Naive thymus-derived CD4-positive, alpha-beta T cell (primary cell): ENCODE results near the gene APBA1. TPM values are rescaled to one million over a fixed set of nuclear protein-coding genes. Genes with fewer than 3 reads are reported as not detected.

ENCODE experiments used
- ATAC-seq: fragments of 150-1000 bp; cut with Tn5 transposase; 2 replicates; pipeline ENCODE4 v1.10.0; 2021; ENCODE audit warnings: mild to moderate bottlenecking, moderate library complexity
- CTCF ChIA-PET: fragments of 350-600 bp; sonication (Branson Sonifier 250); formaldehyde crosslinking; loops from one replicate; lab custom pipeline; 2021; ENCODE audit warnings: antibody characterized with exemption; lab: Charles Lee
- POLR2A ChIA-PET: fragments of 350-600 bp; sonication (Branson Sonifier 250); formaldehyde crosslinking; loops from one replicate; lab custom pipeline; 2021; ENCODE audit warnings: antibody characterized with exemption, inconsistent platforms; lab: Charles Lee
- DNase-seq, 9 donors: peaks; one replicate each; pipeline versions ENCODE4 v3.0.0 to v3.0.0-alpha.2; 2020 to 2022; ENCODE audit warnings: mixed read lengths in 1 of 9
- H3K27ac ChIP-seq: one replicate; pipeline ENCODE4 v1.7.0; 2013; ENCODE audit warnings: mild to moderate bottlenecking, low read depth, low read length, moderate library complexity
- H3K27me3 ChIP-seq, 2 donors: one replicate each; pipeline ENCODE4 v1.7.0; 2013; ENCODE audit warnings: low read length in 2 of 2, mild to moderate bottlenecking in 2 of 2, moderate library complexity in 2 of 2; ENCODE audit not compliant: control insufficient read depth in 2 of 2, insufficient read depth in 2 of 2
- H3K36me3 ChIP-seq, 3 experiments: 1 replicate in 2 of 3; 2 replicates in 1 of 3; pipeline ENCODE4 v1.7.0; 2013; ENCODE audit warnings: low read length in 3 of 3, mild to moderate bottlenecking in 3 of 3, moderate library complexity in 1 of 3; ENCODE audit not compliant: insufficient read depth in 3 of 3, control insufficient read depth in 2 of 3
- H3K4me1 ChIP-seq, 2 donors: one replicate each; pipeline ENCODE4 v1.7.0; 2013; ENCODE audit warnings: low read length in 2 of 2, mild to moderate bottlenecking in 2 of 2, moderate library complexity in 1 of 2; ENCODE audit not compliant: control insufficient read depth in 2 of 2, insufficient read depth in 2 of 2
- H3K4me3 ChIP-seq: 2 replicates; pipeline ENCODE4 v1.7.0; 2013; ENCODE audit warnings: mild to moderate bottlenecking, low read length
- H3K9me3 ChIP-seq, 3 experiments: 1 replicate in 2 of 3; 2 replicates in 1 of 3; pipeline ENCODE4 v1.7.0; 2013; ENCODE audit warnings: low read length in 3 of 3; ENCODE audit not compliant: control insufficient read depth in 2 of 3
- H3K27ac Mint-ChIP-seq, 9 donors: one replicate each; pipeline ENCODE4 v1.8.0; 2020 to 2022; ENCODE audit warnings: mixed read lengths in 9 of 9, mild to moderate bottlenecking in 8 of 9, moderate library complexity in 5 of 9, inconsistent platforms in 2 of 9
- H3K27me3 Mint-ChIP-seq, 5 donors: one replicate each; pipeline ENCODE4 v1.8.0; 2021 to 2022; ENCODE audit warnings: mixed read lengths in 5 of 5, mild to moderate bottlenecking in 1 of 5
- H3K36me3 Mint-ChIP-seq, 5 donors: one replicate each; pipeline ENCODE4 v1.8.0; 2020 to 2022; ENCODE audit warnings: mixed read lengths in 5 of 5, mild to moderate bottlenecking in 3 of 5, inconsistent platforms in 1 of 5
- H3K4me1 Mint-ChIP-seq, 7 donors: one replicate each; pipeline ENCODE4 v1.8.0; 2020 to 2022; ENCODE audit warnings: mixed read lengths in 7 of 7, mild to moderate bottlenecking in 3 of 7, inconsistent platforms in 1 of 7
- H3K4me3 Mint-ChIP-seq, 10 donors: one replicate each; pipeline ENCODE4 v1.8.0; 2020 to 2022; ENCODE audit warnings: mild to moderate bottlenecking in 10 of 10, mixed read lengths in 10 of 10, moderate library complexity in 6 of 10, inconsistent platforms in 2 of 10
- H3K9me3 Mint-ChIP-seq, 11 donors: one replicate each; pipeline ENCODE4 v1.8.0; 2020 to 2022; ENCODE audit warnings: mixed read lengths in 11 of 11, mild to moderate bottlenecking in 4 of 11, inconsistent platforms in 1 of 11, moderate library complexity in 1 of 11
- intact Hi-C, 2 donors: fragments of 100-400 bp; cut with micrococcal nuclease; formaldehyde crosslinking; loops; one replicate each; pipeline ENCODE4 v1.15.1; 2023
- polyA plus RNA-seq, 2 donors: library from polyadenylated mRNA; unstranded; fragments of 300-500 nt; fragmentation: Illumina TruSeq; gene quantifications; one replicate each; pipeline ENCODE4 v1.2.3, GENCODE V29; 2021
- total RNA-seq, 6 experiments: library from RNA in 5 of 6; stranded (reverse) in 5 of 6; gene quantifications; 1 replicate in 5 of 6; 2 replicates in 1 of 6; pipeline ENCODE4 v1.2.3 and lab custom pipeline; 2021 to 2026

The APBA1 gene
- total and polyA plus RNA-seq, 7 experiments from 2014 or later = 0.06 to 4.5 (median 1.4) TPM; not detected in 1

GRCh38 chr9:69431203-69431602 is 241.0 kb downstream of the APBA1 start:
- ATAC-seq = no peak
- Histone ChIP-seq H3K36me3 (no peaks in the 10 kb centered on the region), H3K4me1 (no peaks in the 10 kb centered on the region), H3K4me3 (no peak overlapping the region), H3K27me3 (no peaks in the 10 kb centered on the region), H3K9me3 (no peaks in the 10 kb centered on the region), H3K27ac (no peak overlapping the region)
- Mint-ChIP-seq H3K27ac (no peak overlapping the region), H3K27me3 (peaks cover 0 to 4% (median 0%) of the 10 kb centered on the region in 5 donors), H3K9me3 (peaks cover 0 to 2% (median 0%) of the 10 kb centered on the region in 11 donors), H3K4me3 (no peak overlapping the region), H3K4me1 (no peaks in the 10 kb centered on the region), H3K36me3 (peaks cover 0 to 3% (median 0%) of the 10 kb centered on the region in 5 donors)
- DNase-seq = no peak
- ChIA-PET CTCF (no interaction called here), POLR2A (no interaction called here)
- intact Hi-C loops = no loop called here

- Mint-ChIP-seq H3K9me3 (peaks cover 0 to 2% (median 0%) of the 10 kb centered on the region in 11 donors), H3K36me3 (peaks cover 0 to 1% (median 0%) of the 10 kb centered on the region in 5 donors), H3K4me1 (no peaks in the 10 kb centered on the region), H3K27me3 (peaks cover 0 to 4% (median 0%) of the 10 kb centered on the region in 5 donors), H3K4me3 (no peak overlapping the region), H3K27ac (no peak overlapping the region)
- Histone ChIP-seq H3K4me1 (no peaks in the 10 kb centered on the region), H3K27me3 (no peaks in the 10 kb centered on the region), H3K9me3 (no peaks in the 10 kb centered on the region), H3K36me3 (no peaks in the 10 kb centered on the region), H3K4me3 (no peak overlapping the region), H3K27ac (no peak overlapping the region)
- DNase-seq (no peak), ATAC-seq (no peak)
- intact Hi-C loops = no loop called here
- POLR2A ChIA-PET = no interaction called here
- CTCF ChIA-PET = no interaction called here
These were observed 242.0 kb downstream of the APBA1 start for GRCh38 chr9:69430206-69430605.

DNA sequence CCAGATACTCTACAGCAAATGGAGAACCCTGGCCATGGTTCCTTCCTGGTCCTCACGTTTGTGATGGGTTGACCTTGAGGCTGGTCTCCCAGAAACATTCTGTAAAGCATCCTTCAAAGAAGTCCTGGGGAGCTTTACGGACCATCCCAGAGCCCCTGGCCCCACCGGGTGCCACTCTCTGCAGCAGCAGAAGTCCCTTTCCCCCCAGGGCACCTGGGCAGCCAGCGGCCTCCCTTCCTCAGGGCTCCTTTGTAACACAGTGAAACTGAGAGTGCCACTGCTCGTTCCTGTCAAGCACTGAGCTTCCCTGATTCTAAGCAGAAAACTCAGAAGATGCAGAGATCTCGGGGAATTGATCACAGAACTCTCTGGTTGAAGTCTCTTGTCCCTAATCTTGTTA is 242.9 kb downstream of the APBA1 start:
- Mint-ChIP-seq H3K27me3 (peaks cover 0 to 4% (median 0%) of the 10 kb centered on the region in 5 donors), H3K36me3 (no peaks in the 10 kb centered on the region), H3K4me1 (no peaks in the 10 kb centered on the region), H3K4me3 (no peak overlapping the region), H3K9me3 (no peaks in the 10 kb centered on the region), H3K27ac (no peak overlapping the region)
- ATAC-seq (no peak), DNase-seq (no peak)
- ChIA-PET POLR2A (no interaction called here), CTCF (no interaction called here)
- Histone ChIP-seq H3K36me3 (no peaks in the 10 kb centered on the region), H3K4me3 (no peak overlapping the region), H3K9me3 (no peaks in the 10 kb centered on the region), H3K4me1 (no peaks in the 10 kb centered on the region), H3K27me3 (no peaks in the 10 kb centered on the region), H3K27ac (no peak overlapping the region)
- intact Hi-C loops = loop anchor here in 1 of 2 donors (5.0 to 10.0 kb wide), 2 partner anchors 246 to 377 kb away; partner anchors contain the start of gene APBA1

DNA sequence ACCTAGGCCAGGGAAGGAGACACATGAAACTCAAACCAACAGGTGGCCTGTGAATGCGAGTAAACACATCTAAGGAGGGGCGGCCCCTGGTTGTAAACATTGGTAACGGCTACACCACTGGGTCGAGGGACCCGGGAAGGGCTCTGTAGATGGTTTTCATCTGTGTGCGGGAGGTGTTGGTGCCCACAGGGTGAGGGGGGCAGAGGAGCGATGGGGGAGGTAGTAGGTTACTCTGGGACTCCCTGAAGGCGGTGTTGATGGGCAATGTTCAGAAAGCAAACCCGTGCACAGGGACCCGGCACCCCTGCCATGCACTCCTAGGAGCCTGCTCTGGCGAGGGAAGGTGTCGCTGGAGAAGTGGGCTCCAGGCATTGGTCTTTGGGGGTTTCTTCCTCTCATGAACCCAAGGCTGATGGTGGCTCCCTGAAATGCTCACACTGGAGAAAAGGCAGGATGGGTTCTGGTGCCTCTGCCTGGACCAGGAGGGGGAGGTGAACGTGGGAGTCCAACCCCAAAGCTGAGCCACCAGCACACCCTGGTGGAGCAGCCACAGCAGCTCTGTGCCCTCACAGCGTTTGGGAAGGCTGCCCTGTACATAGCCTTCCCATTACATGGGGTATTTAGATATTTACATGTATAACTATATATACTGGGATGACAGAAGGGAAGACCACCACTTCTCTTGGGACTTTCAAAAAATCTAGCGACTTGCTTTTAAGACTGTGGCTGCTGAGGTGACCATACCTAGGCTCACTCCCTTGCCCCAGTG is 244.0 kb downstream of the APBA1 start:
- H3K27ac Mint-ChIP-seq = no peak overlapping the region
- no peaks in the 10 kb centered on the region for H3K4me1 ChIP-seq
- H3K27ac ChIP-seq = no peak overlapping the region
- H3K4me1 Mint-ChIP-seq = no peaks in the 10 kb centered on the region
- ATAC-seq = no peak
- no peak overlapping the region for H3K4me3 ChIP-seq
- no peaks in the 10 kb centered on the region for H3K9me3 Mint-ChIP-seq
- H3K27me3 Mint-ChIP-seq = peaks cover 0 to 4% (median 0%) of the 10 kb centered on the region in 5 donors
- CTCF ChIA-PET = no interaction called here
- POLR2A ChIA-PET = no interaction called here
- no peak overlapping the region for H3K4me3 Mint-ChIP-seq
- no peak for DNase-seq
- intact Hi-C loops = loop anchor here in 1 of 2 donors (5.0 to 10.0 kb wide), 2 partner anchors 247 to 376 kb away; partner anchors contain the start of gene APBA1
- H3K36me3 Mint-ChIP-seq = no peaks in the 10 kb centered on the region
- no peaks in the 10 kb centered on the region for H3K27me3 ChIP-seq
- H3K9me3 ChIP-seq = no peaks in the 10 kb centered on the region
- no peaks in the 10 kb centered on the region for H3K36me3 ChIP-seq

DNA sequence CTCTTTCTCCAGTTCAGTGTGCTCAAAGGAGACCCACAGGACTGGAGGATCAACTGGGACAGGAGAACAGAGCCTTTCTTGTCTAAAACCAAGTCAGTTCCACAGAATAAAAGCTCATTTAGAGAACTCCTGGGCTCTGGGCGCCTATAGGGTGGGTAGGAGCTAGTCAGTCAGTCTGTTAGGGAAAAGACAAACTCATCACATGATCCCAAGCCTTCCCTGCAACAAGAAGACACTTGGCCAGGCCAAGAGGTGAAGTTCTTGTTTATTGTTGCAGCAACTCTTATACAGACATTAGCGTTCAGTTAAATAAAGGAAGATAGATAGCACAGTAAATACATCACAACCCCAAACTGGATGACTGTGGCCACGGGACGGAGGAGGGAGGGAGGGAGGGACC is 244.9 kb downstream of the APBA1 start:
- Histone ChIP-seq H3K4me3 (no peak overlapping the region), H3K4me1 (no peaks in the 10 kb centered on the region), H3K36me3 (no peaks in the 10 kb centered on the region), H3K27me3 (no peaks in the 10 kb centered on the region), H3K9me3 (no peaks in the 10 kb centered on the region), H3K27ac (no peak overlapping the region)
- H3K36me3 Mint-ChIP-seq = no peaks in the 10 kb centered on the region
- DNase-seq = no peak
- no peak overlapping the region for H3K27ac Mint-ChIP-seq
- no peaks in the 10 kb centered on the region for H3K9me3 Mint-ChIP-seq
- H3K4me1 Mint-ChIP-seq = peaks cover 0 to 2% (median 0%) of the 10 kb centered on the region in 7 donors
- no peak for ATAC-seq
- POLR2A ChIA-PET = no interaction called here
- CTCF ChIA-PET = no interaction called here
- intact Hi-C loops = loop anchor here in 1 of 2 donors (5.0 to 10.0 kb wide), 2 partner anchors 248 to 375 kb away; partner anchors contain the start of gene APBA1
- peaks cover 0 to 9% (median 0%) of the 10 kb centered on the region in 5 donors for H3K27me3 Mint-ChIP-seq
- no peak overlapping the region for H3K4me3 Mint-ChIP-seq

DNA sequence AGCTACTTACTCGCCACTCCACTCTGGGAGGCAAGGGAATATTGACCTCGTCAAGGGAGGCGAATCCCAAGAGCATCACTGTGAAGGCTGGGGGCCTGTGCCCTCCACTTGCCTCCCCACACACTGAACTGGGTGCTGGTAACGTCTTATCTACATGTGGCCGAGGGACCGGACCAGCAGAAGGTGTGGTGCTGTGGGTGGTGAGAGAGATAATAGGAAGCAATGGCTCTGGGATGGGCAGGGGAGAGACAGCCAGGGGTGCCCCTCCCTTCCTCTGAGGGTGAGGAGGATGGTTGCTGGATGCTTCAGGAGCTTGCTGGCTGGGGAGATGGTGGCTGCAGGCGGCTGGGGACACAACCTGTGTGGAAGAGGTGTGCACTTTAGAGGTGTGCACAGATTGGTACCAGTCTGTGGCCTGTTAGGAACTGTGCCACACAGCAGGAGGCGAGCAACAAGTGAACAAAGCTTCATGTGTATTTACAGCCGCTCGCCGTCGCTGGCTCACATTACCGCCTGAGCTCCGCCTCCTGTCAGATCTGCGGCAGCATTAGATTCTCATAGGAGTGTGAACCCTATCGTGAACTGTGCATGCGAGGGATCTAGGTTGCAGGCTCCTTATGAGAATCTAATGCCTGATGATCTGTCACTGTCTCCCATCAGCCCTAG is 246.9 kb downstream of the APBA1 start:
- Histone ChIP-seq H3K27ac (no peak overlapping the region), H3K4me1 (no peaks in the 10 kb centered on the region), H3K9me3 (no peaks in the 10 kb centered on the region), H3K27me3 (no peaks in the 10 kb centered on the region), H3K4me3 (no peak overlapping the region), H3K36me3 (no peaks in the 10 kb centered on the region)
- ChIA-PET POLR2A (no interaction called here), CTCF (no interaction called here)
- intact Hi-C loops = loop anchor here in 1 of 2 donors (5.0 to 10.0 kb wide), 2 partner anchors 250 to 373 kb away; partner anchors contain the start of gene APBA1
- Mint-ChIP-seq H3K9me3 (no peaks in the 10 kb centered on the region), H3K4me1 (peaks cover 0 to 3% (median 0%) of the 10 kb centered on the region in 7 donors), H3K36me3 (no peaks in the 10 kb centered on the region), H3K27ac (no peak overlapping the region), H3K27me3 (peaks cover 0 to 29% (median 9%) of the 10 kb centered on the region in 5 donors), H3K4me3 (no peak overlapping the region)
- ATAC-seq = no peak
- no peak for DNase-seq
